HL-60 (cell line): ENCODE measurements around the gene ADAMTS2.
"Not testable (repeated sequence)": the region's sequence is repeated elsewhere in the genome, so short reads cannot be mapped to it uniquely, and the experiment has no call there.

Experiments used
- DNase-seq, 2 experiments: peaks; one replicate each; pipeline ENCODE4 v3.0.0-alpha.2; 2010 to 2020; ENCODE audit warnings: low read depth in 1 of 2, low spot score in 1 of 2
- H3K27ac ChIP-seq: fragments of 250-450 bp; sonication (Bioruptor Pico); replicated peaks from 2 replicates; pipeline ENCODE4 v1.5.1; 2020; ENCODE audit warnings: mild to moderate bottlenecking, moderate library complexity
- H3K27me3 ChIP-seq: fragments of 250-450 bp; sonication (Bioruptor Pico); 2 replicates; pipeline ENCODE4 v1.5.1; 2021; ENCODE audit warnings: mild to moderate bottlenecking, moderate library complexity; ENCODE audit not compliant: insufficient read depth, poor library complexity, severe bottlenecking
- H3K4me3 ChIP-seq: replicated peaks from 2 replicates; pipeline ENCODE4 v1.5.1; 2011; ENCODE audit warnings: mild to moderate bottlenecking, control low read depth, low read length; ENCODE audit not compliant: insufficient read depth
- CTCF ChIP-seq: IDR thresholded peaks from one replicate; pipeline ENCODE4 v1.5.1; 2011; ENCODE audit warnings: low read length, control low read depth, inconsistent platforms; ENCODE audit not compliant: insufficient read depth
- GABPA ChIP-seq: IDR thresholded peaks from 2 replicates; pipeline ENCODE4 v1.6.1; 2012; ENCODE audit warnings: low read depth
- POLR2AphosphoS5 ChIP-seq: IDR thresholded peaks from 2 replicates; pipeline ENCODE4 v1.6.1; 2012; ENCODE audit warnings: low read depth
- REST ChIP-seq: IDR thresholded peaks from 2 replicates; pipeline ENCODE4 v1.6.1; 2012; ENCODE audit warnings: low read depth; ENCODE audit not compliant: insufficient replicate concordance
- SPI1 ChIP-seq: IDR thresholded peaks from 2 replicates; pipeline ENCODE4 v1.6.1; 2012; ENCODE audit warnings: low read depth, mild to moderate bottlenecking, borderline replicate concordance

The ADAMTS2 gene

GRCh38 chr5:179111267-179112207 lies 233.7 kb downstream of the ADAMTS2 start:
- H3K27me3 ChIP-seq, result no peaks in the 10 kb centered on the region
- DNase-seq, result no peak
- no peak overlapping the region for H3K27ac ChIP-seq
- H3K4me3 ChIP-seq, result no peak overlapping the region
- TF ChIP-seq POLR2AphosphoS5 (no peak), REST (no peak), CTCF (no peak), GABPA (no peak), SPI1 (no peak)

GRCh38 chr5:179110528-179110927 lies 234.7 kb downstream of the ADAMTS2 start:
- Histone ChIP-seq H3K4me3 (no peak overlapping the region), H3K27ac (no peak overlapping the region), H3K27me3 (no peaks in the 10 kb centered on the region)
- no peak for TF ChIP-seq CTCF
- TF ChIP-seq POLR2AphosphoS5, result no peak
- TF ChIP-seq SPI1, result no peak
- DNase-seq, result no peak

- H3K27ac ChIP-seq, H3K4me3 ChIP-seq, DNase-seq, H3K27me3 ChIP-seq: not testable (repeated sequence)
Observed at GRCh38 chr5:179101282-179101681, 244.0 kb downstream of the ADAMTS2 start.

GRCh38 chr5:179089502-179089901 lies 255.8 kb downstream of the ADAMTS2 start:
- Histone ChIP-seq H3K27me3 (no peaks in the 10 kb centered on the region), H3K4me3 (no peak overlapping the region), H3K27ac (no peak overlapping the region)
- no peak for DNase-seq
- TF ChIP-seq SPI1 (no peak), GABPA (no peak), REST (no peak), CTCF (no peak), POLR2AphosphoS5 (no peak)
